Measurements from ENCODE around the gene DIDO1. TPM values are rescaled to one million over a fixed set of nuclear protein-coding genes. Genes with fewer than 3 reads are reported as not detected.
A peak's percentile ranks its signal among the peaks of the same experiment; 100 is the strongest.

Gene DIDO1
- total and polyA plus RNA-seq, 2 of the 13 experiments (the other 11 are each of a cell fraction or from before 2014, with no cell fraction given): 75.0 to 75.1 TPM

GRCh38 chr20:62959101-62959971 is 33.0 kb upstream of the DIDO1 start (continued):
- no peak for TF ChIP-seq ZBED4 (CRISPR knock-in tag; IDR thresholded peaks at IDR 0.05; ENCODE audit: borderline replicate concordance)

- no peak for ATAC-seq
- ChIA-PET CTCF (ENCODE audit: low intra/inter-chr PET ratio, low total read pairs) (no interaction called here), POLR2A (interaction anchor here (1.0 to 1.1 kb wide), 2 partner anchors 12 to 20 kb away, joined by 3 read pairs; no protein-coding TSS in a partner anchor)
- Histone ChIP-seq H3K79me2 (ENCODE audit: insufficient read depth, low read length) (peaks cover 39% of the 10 kb centered on the region), H3K4me2 (ENCODE audit: low read depth, low read length) (no peak overlapping the region), H3K27ac (ENCODE audit: extremely low read length, insufficient read depth, low read length) (no peak overlapping the region), H3K4me1 (ENCODE audit: insufficient read depth, low read length) (peaks cover 45% of the 10 kb centered on the region), H4K20me1 (ENCODE audit: insufficient read depth, low read length) (peaks cover 57% of the 10 kb centered on the region), H3K36me3 (replicated peaks in 1 of 2; ENCODE audit: control insufficient read depth in 1 of 2, insufficient read depth in 2 of 2, low read length in 2 of 2) (peaks cover 59 to 73% of the 10 kb centered on the region in 2 experiments), H3K4me3 (replicated peaks in 1 of 3; ENCODE audit: insufficient read depth in 1 of 3, low read depth in 2 of 3, low read length in 3 of 3) (no peak overlapping the region), H2AFZ (ENCODE audit: low read length) (no peak overlapping the region), H3K27me3 (ENCODE audit: control insufficient read depth in 1 of 2, insufficient read depth in 2 of 2, low read length in 2 of 2) (no peaks in the 10 kb centered on the region), H3K9ac (ENCODE audit: insufficient read depth, low read depth, low read length) (no peak overlapping the region), H3K9me3 (ENCODE audit: low read length) (no peaks in the 10 kb centered on the region)
- in situ Hi-C loops (cut with HindIII; ENCODE audit: extremely low pct_ligation_motif_present, low pct_unique_long_range_greater_than_20kb): no loop called here
- no peak for FAIRE-seq
- DNase-seq (ENCODE audit: low spot score): no peak
- BruUV-seq (replicated peaks): no TSS peak
- 98% methylated on average over 10 of the region's 10 CpGs for WGBS (ENCODE audit: low lambda C conversion rate)
- intact Hi-C loops (cut with micrococcal nuclease; ENCODE audit: unreplicated experiment): no loop called here
- no peak for TF ChIP-seq CBFB (CRISPR knock-in tag; IDR thresholded peaks at IDR 0.05)
- TF ChIP-seq RAD21 (CRISPR knock-in tag; IDR thresholded peaks at IDR 0.05): peak; percentile 12; the same call in 1 of the 2 replicates
- no peak for TF ChIP-seq HMGXB3 (CRISPR knock-in tag; IDR thresholded peaks at IDR 0.05; ENCODE audit: borderline replicate concordance)
These were observed 32.2 kb upstream of the DIDO1 start for GRCh38 chr20:62958388-62959100.

All from HepG2 (cell line).